Measurements from ENCODE around the gene TNFSF8.

The TNFSF8 gene

DNA sequence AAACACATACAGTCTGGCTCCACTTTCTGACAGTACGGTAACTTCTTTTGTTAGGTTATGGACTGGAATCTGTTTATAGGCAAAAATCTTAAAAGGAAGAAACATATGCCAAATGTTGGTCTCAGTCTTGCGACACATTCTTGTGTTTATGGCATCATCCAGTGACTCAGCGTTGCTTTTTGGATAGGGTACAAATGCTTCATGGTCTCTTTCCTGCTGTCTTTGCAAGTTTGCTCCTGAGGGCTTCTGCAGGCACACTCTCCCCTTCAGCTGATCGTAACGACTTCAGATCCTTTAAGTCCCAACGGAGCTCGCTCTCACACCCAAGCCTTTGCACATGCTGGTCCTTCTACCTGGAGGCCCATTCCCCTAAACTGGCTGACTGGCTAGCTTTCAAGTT is 23.6 kb upstream of the TNFSF8 start:
- no peak overlapping the region for H2AFZ ChIP-seq (ENCODE audit: low read length)
- no peak overlapping the region for H3K4me2 ChIP-seq (ENCODE audit: low read length)
- no peak overlapping the region for H3K27ac ChIP-seq (ENCODE audit: low read depth, low read length, poor library complexity, severe bottlenecking)

DNA sequence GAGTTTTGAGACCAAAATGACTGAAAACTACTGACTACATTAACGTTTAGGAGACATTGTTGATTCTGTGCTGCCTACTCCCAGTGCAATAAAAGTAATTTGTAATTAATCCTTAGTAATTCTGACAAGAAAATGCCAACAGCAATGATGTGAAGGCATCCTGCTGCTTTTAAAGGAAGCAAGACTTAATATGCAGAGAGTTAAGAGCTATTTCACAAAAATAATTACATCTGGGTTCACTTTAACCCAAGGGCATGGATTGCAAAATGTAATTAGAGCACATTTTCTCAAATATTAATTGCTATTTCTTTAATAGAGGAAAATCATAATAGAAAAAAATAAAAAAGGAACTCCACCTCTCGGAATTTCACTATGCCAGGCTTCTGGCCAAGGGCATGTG is 22.7 kb upstream of the TNFSF8 start:
- no peak overlapping the region for H2AFZ ChIP-seq (ENCODE audit: low read length)
- H3K27ac ChIP-seq (ENCODE audit: low read depth, low read length, poor library complexity, severe bottlenecking), result no peak overlapping the region
- no peak overlapping the region for H3K9ac ChIP-seq (ENCODE audit: low read length)
- H3F3A ChIP-seq (ENCODE audit: insufficient read depth, low read length), result no peaks in the 10 kb centered on the region
- H3K9me3 ChIP-seq (ENCODE audit: low read length), result no peaks in the 10 kb centered on the region
- H3K79me2 ChIP-seq (ENCODE audit: insufficient read depth, low read length), result no peaks in the 10 kb centered on the region
- no peak for TF ChIP-seq EZH2 (IDR thresholded peaks at IDR 0.05; ENCODE audit: borderline replicate concordance, low read length)
- TF ChIP-seq, protein P1, sequence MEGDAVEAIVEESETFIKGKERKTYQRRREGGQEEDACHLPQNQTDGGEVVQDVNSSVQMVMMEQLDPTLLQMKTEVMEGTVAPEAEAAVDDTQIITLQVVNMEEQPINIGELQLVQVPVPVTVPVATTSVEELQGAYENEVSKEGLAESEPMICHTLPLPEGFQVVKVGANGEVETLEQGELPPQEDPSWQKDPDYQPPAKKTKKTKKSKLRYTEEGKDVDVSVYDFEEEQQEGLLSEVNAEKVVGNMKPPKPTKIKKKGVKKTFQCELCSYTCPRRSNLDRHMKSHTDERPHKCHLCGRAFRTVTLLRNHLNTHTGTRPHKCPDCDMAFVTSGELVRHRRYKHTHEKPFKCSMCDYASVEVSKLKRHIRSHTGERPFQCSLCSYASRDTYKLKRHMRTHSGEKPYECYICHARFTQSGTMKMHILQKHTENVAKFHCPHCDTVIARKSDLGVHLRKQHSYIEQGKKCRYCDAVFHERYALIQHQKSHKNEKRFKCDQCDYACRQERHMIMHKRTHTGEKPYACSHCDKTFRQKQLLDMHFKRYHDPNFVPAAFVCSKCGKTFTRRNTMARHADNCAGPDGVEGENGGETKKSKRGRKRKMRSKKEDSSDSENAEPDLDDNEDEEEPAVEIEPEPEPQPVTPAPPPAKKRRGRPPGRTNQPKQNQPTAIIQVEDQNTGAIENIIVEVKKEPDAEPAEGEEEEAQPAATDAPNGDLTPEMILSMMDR (IDR thresholded peaks at IDR 0.05; ENCODE audit: low read length), result no peak
- H3K27me3 ChIP-seq (ENCODE audit: insufficient read depth, low read length), result no peaks in the 10 kb centered on the region
- H3K4me3 ChIP-seq (ENCODE audit: low read depth, low read length, poor library complexity, severe bottlenecking), result no peak overlapping the region
- H3K4me1 ChIP-seq (ENCODE audit: insufficient read depth, low read length, severe bottlenecking), result peaks cover 23% of the 10 kb centered on the region
- H4K20me1 ChIP-seq (ENCODE audit: insufficient read depth, low read length), result no peaks in the 10 kb centered on the region
- H3K9me2 ChIP-seq (ENCODE audit: low read depth, low read length), result no peaks in the 10 kb centered on the region
- H3K4me2 ChIP-seq (ENCODE audit: low read length), result no peak overlapping the region
- no peaks in the 10 kb centered on the region for H3K36me3 ChIP-seq (ENCODE audit: insufficient read depth, low read length)

More for the DNA sequence above, 23.6 kb upstream of the TNFSF8 start:
- H3K9ac ChIP-seq (ENCODE audit: low read length), result no peak overlapping the region
- H3K4me3 ChIP-seq (ENCODE audit: low read depth, low read length, poor library complexity, severe bottlenecking), result no peak overlapping the region
- H3K27me3 ChIP-seq (ENCODE audit: insufficient read depth, low read length), result no peaks in the 10 kb centered on the region
- no peaks in the 10 kb centered on the region for H4K20me1 ChIP-seq (ENCODE audit: insufficient read depth, low read length)
- no peaks in the 10 kb centered on the region for H3K79me2 ChIP-seq (ENCODE audit: insufficient read depth, low read length)
- H3F3A ChIP-seq (ENCODE audit: insufficient read depth, low read length), result no peaks in the 10 kb centered on the region
- no peaks in the 10 kb centered on the region for H3K9me3 ChIP-seq (ENCODE audit: low read length)
- H3K9me2 ChIP-seq (ENCODE audit: low read depth, low read length), result no peaks in the 10 kb centered on the region
- H3K36me3 ChIP-seq (ENCODE audit: insufficient read depth, low read length), result no peaks in the 10 kb centered on the region
- TF ChIP-seq, protein P1 (IDR thresholded peaks at IDR 0.05; ENCODE audit: low read length), result no peak
- no peak for TF ChIP-seq EZH2 (IDR thresholded peaks at IDR 0.05; ENCODE audit: borderline replicate concordance, low read length)
- peaks cover 25% of the 10 kb centered on the region for H3K4me1 ChIP-seq (ENCODE audit: insufficient read depth, low read length, severe bottlenecking)

DNA sequence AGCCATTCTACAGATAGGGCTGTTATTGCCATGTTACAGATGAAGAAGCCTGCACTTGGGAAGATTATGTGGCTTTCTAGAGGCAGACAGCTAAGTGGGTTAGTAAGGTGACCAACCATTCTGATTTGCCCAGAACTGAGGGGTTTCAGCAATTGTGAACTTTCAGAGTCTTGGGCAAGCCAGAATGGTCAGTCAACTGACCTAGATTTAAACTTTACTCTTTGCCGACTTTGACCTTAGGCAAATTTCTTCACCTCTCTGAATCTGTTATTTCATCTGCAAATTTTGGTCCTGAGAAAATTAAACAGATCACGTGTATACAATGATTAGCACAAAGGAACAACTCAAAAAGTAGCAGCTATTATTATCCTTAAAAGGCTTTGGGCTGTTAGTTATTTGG is 20.4 kb upstream of the TNFSF8 start:
- no peak overlapping the region for H2AFZ ChIP-seq (ENCODE audit: low read length)
- H3K9me3 ChIP-seq (ENCODE audit: low read length), result no peaks in the 10 kb centered on the region
- H3K9me2 ChIP-seq (ENCODE audit: low read depth, low read length), result no peaks in the 10 kb centered on the region
- no peak overlapping the region for H3K9ac ChIP-seq (ENCODE audit: low read length)
- TF ChIP-seq, protein P1 (IDR thresholded peaks at IDR 0.05; ENCODE audit: low read length), result no peak
- no peak for TF ChIP-seq EZH2 (IDR thresholded peaks at IDR 0.05; ENCODE audit: borderline replicate concordance, low read length)
- no peaks in the 10 kb centered on the region for H3K79me2 ChIP-seq (ENCODE audit: insufficient read depth, low read length)
- H4K20me1 ChIP-seq (ENCODE audit: insufficient read depth, low read length), result no peaks in the 10 kb centered on the region
- no peaks in the 10 kb centered on the region for H3F3A ChIP-seq (ENCODE audit: insufficient read depth, low read length)
- peaks cover 18% of the 10 kb centered on the region for H3K4me1 ChIP-seq (ENCODE audit: insufficient read depth, low read length, severe bottlenecking)
- H3K4me3 ChIP-seq (ENCODE audit: low read depth, low read length, poor library complexity, severe bottlenecking), result no peak overlapping the region
- no peak overlapping the region for H3K4me2 ChIP-seq (ENCODE audit: low read length)
- no peak overlapping the region for H3K27ac ChIP-seq (ENCODE audit: low read depth, low read length, poor library complexity, severe bottlenecking)
- no peaks in the 10 kb centered on the region for H3K27me3 ChIP-seq (ENCODE audit: insufficient read depth, low read length)
- no peaks in the 10 kb centered on the region for H3K36me3 ChIP-seq (ENCODE audit: insufficient read depth, low read length)

Measured in OCI-LY1 (cell line).